DLD1 (cell line): Measurements from ENCODE around the gene JMJD4.

Source experiments
- in situ Hi-C: cut with HindIII; loops from 2 replicates; pipeline ENCODE4 v1.10.0; 2017; ENCODE audit warnings: low sequenced_read_pairs

Gene JMJD4, protein sequence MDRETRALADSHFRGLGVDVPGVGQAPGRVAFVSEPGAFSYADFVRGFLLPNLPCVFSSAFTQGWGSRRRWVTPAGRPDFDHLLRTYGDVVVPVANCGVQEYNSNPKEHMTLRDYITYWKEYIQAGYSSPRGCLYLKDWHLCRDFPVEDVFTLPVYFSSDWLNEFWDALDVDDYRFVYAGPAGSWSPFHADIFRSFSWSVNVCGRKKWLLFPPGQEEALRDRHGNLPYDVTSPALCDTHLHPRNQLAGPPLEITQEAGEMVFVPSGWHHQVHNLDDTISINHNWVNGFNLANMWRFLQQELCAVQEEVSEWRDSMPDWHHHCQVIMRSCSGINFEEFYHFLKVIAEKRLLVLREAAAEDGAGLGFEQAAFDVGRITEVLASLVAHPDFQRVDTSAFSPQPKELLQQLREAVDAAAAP

DNA sequence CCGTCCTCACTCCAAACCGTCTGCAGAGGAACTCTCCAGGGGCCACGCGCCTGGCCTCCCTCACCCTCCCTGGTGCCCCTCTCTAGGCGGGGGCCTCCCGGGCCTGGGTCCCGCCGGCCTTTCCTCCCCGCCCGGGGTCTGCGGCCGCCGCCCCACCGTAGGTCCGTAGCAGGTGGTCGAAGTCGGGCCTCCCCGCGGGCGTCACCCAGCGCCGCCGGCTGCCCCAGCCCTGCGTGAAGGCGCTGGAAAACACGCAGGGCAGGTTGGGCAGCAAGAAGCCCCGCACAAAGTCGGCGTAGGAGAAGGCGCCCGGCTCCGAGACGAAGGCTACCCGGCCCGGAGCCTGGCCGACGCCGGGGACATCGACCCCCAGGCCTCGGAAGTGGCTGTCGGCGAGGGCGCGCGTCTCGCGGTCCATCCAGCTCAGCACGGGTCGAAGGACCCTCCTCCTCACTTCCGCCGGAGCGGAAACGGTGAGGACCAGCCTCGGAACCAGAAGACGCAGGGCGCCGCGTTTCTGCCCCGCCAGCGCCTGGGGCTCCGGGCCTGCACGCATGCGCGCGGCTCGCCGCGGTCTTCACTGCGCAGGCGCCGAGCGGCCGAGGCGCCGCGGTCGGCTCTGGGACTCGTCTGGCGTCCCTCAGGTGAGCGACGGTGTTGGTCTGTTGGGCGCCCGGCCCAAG is at the start of gene JMJD4, which contains the start of gene SNAP47:
Gene JMJD4 (minus strand): TSS at position 447 of the 683 bp plus-strand sequence. CDS start 29 bp downstream, at position 418.
Gene SNAP47 (plus strand): TSS at position 580 of the 683 bp plus-strand sequence. CDS start 12,302 bp downstream, outside the sequence.
- in situ Hi-C loops, result no loop called here

GRCh38 chr1:227782226-227782625 is 47.1 kb upstream of the JMJD4 start:
- in situ Hi-C loops, result no loop called here

DNA sequence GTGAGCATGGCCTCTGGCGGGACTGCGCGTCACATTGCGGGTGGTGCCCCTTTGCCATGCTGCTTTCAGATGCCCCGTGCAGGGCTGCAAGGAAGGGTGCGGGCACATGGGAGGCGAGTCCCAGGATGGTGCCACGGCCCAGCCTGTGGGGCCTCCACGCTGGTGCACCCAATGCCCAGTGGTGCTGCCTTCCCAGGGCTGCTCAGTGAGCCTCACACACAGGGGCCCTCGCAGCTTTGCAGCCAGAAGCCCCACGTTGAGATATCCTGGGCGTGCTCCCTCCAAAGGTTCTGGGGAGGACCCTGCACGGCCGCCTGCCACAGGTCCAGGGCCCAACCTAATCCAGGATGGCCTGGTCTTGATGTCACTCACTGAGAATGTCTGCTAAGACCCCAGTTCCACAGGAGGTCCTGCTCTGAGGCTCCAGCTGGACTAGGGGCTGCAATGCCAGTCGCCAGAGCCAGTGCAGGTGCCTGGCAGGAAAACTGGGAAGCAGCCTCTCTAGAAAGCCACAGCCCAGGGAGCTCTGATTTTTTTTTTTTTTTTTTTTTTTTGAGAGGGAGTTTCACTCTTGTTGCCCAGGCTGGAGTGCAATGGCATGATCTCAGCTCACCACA is 46.3 kb upstream of the JMJD4 start:
- in situ Hi-C loops, result no loop called here

DNA sequence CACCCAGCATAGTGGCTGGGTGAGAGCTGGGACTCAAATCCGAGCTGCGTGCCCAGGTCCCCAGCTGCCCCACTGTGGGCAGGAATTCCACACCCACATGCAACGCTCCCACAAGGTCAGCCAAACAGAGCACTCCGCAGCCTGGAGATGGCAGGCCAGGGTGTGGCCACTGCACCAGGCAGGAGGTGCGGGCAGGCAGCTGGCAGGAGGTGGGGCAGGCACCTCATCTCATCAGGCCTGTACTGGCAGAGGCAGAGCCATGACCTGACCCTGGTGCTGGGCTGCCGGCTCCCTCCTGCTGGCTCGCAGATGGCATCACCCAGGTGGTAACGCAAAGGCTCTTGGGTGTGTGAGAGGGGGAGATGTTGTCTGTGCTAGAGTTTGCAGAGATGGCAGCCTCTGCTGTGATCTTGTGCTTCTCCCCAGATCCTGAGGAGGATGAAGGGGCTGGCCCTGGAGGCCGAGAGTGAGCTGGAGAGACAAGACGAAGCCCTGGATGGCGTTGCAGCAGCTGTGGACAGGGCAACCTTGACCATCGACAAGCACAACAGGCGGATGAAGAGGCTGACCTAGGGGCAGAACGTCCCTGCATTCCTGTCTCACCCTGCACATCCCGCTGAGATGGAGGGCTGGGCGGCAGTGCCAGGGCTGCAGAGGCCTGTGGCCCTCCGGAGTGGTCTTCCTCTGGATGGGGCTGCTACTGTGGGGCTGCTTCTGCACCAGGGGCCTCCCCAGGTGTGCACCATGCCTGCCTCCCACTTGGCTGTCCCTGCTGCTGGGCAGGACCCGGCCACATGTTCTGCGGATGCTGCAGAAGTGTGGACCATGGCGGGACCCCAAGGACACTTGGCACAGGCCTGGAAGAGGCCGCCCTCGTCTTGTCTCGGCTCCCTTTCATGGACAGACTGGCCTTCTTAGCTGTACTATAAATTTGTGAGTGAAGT is 45.3 kb upstream of the JMJD4 start:
- in situ Hi-C loops, result no loop called here

DNA sequence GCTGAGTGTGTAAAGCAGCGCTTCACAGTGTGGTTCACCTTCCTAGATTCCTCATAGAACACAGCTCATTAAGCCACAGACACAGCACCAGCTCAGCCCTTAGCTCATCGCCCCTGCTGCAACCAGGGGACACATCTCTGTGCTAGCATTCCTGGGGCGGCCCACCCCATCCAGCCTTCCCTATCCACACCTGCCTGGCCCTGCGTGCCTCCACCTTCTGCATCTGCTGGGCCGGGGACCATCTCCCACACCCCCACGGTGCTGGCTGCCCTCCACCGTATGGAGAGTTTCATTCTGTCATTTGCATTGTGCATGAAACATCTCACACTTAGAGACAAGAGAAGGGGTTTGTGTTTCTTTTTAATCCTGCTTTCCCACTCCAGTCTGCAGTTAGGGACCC is 44.6 kb upstream of the JMJD4 start:
- in situ Hi-C loops, result no loop called here

DNA sequence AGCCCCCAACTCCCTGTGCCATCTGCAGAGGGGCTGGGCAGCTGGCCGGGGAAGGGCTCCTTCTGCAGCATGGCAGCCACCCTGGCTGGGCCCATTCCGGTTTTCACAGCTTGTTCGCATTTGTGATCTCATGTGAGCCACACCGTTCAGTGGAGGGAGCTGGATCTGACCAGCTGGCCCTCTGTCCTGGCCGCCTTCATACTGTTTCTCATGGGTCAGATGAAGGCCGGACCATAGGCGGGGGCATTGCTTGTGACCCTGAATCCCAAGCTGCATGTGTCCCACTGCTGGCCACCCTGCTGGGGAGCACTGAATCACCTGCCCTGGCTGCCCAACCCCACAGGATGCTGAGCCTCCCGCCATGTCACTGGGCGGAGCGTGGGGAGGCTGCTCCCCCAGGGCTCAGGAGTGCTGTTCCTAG is 43.9 kb upstream of the JMJD4 start:
- in situ Hi-C loops, result no loop called here

GRCh38 chr1:227778401-227778947 is 43.4 kb upstream of the JMJD4 start:
- in situ Hi-C loops, result no loop called here

DNA sequence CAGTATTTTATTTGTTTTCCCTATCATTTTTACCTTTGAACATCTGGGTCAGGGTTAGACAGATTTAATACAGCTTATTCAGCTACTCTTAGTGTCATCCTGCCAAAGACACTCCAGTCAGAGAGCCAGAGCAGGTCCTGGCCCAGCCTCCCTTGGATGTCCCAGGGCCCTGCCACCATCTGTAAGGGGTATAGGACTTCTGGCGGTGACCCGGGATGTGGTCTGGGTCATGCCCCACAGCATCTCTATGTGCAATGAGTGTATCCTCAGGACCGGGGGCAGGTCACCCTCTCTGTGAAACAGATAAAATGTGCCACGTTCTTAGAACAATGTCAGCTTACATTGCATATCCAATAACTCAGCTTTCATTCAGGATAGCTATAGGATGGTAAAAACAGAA is 42.5 kb upstream of the JMJD4 start:
- in situ Hi-C loops, result no loop called here

DNA sequence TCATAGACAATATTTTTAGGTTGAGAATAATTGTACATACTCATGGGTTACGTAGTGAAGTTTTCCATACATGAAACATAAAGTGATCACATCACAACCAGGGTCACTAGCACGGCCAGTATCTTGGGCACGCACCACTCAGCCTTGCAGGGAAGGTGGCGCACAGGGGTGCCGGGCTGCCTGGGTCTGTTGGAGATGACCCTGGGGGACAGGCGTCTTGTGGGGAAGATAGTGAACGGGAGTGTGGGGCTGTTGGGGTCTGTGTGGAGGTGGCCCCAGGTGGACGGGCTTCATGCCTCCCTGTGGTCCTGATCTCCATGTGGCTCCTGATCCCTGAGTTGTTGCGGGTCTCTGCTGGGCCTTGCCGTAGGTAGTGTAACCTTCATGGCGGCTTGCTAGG is 42.1 kb upstream of the JMJD4 start:
- in situ Hi-C loops, result no loop called here

- in situ Hi-C loops, result no loop called here
Observed at GRCh38 chr1:227776331-227776771, 41.2 kb upstream of the JMJD4 start.

GRCh38 chr1:227775841-227776240 is 40.7 kb upstream of the JMJD4 start:
- in situ Hi-C loops, result no loop called here

- in situ Hi-C loops, result loop anchor here (25.0 kb wide), 1 partner anchor 162 kb away; the partner anchor contains the start of gene WNT9A
Observed at GRCh38 chr1:227774821-227775661, 39.9 kb upstream of the JMJD4 start.

DNA sequence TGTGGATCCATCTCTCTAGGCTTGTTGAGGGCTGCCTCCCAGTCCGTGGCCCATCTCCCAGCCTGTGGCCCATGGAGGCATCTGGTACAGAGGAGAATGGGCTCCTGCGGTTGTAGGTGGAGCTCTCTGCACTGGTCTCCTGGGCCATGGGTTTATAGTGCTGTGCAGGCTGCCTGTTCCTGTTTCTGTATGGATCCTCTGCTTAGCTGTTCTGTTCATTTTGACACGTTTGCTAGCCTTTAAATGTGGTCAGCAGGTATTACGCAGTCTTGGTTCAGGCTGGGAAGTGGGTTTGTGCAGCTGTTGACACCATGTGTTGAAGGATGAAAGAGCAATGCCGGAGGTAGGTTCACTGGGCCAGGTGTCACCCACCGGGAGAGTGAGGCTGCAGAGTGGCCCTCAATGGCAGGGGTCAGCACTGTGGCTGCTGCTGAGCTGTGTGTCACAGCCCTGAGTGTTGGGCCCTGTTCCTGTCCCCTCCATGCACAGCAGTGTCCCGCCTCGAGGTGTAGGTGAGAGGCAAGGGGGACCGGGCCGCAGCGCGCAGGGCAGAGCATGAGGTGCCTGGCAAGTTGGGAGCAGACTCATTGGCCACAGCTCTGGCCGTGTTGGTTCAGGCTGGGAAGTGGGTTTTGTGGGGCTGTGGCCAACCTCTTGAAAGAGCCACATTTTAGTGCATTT is 39.1 kb upstream of the JMJD4 start:
- in situ Hi-C loops, result loop anchor here (25.0 kb wide), 1 partner anchor 163 kb away; the partner anchor contains the start of gene WNT9A

DNA sequence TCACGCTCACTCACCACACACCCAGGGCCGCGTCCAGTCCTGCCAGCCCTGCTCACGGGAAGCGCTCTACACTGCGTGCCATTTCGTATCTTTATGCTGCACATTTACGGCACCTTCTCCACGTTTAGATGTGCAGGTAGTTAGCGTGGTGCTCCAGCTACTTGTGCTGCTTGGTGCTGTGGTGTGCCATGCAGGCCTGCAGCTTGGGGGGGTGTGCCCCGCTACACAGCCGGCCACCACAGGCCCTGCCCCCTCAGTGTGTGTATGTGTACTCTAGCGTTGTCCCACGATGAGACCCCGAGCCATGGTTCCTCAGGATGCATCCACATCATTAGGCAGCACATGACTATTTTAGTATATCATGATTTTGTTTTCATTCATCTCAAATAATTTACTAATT is 38.5 kb upstream of the JMJD4 start:
- in situ Hi-C loops, result loop anchor here (25.0 kb wide), 1 partner anchor 164 kb away; the partner anchor contains the start of gene WNT9A

DNA sequence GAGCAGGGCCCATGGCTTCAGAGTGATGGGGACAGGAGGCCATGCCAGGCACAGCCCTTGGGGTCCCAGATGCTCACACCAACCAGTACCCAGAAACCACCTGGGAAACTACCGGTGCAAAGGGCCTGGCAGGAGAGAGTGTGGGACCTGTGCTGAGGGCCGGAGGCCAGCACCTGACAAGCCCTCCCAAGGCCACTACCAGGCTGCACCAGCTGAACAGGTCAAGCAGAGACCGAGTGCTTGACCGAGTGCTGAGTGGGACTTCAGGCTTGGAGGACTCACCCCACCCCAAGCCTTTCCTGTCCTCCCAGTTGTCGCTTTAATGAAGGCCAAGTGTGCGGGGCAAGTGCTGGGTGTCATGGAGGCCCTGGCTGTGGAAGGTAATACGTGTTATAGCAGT is 36.7 kb upstream of the JMJD4 start:
- in situ Hi-C loops, result loop anchor here (25.0 kb wide), 1 partner anchor 166 kb away; the partner anchor contains the start of gene WNT9A

DNA sequence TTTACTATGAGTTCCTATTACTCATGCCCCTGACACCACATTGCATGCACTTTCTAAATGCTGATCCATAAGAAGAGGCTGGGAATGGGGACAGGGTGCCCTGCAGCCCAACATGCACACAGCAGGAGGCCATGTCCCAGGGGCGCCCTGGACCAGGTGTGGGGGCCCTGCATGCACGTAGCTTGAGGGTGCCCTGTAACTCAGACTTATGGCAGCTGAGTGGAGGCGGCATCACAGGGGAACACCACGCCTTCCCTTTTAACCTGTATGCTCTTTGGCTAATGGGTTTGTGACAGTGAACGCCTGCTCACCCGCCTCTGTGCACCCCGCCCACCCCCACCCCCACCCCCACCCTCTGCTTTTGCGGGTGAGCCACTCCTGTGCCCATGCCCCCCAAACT is 36.2 kb upstream of the JMJD4 start:
- in situ Hi-C loops, result loop anchor here (25.0 kb wide), 1 partner anchor 166 kb away; the partner anchor contains the start of gene WNT9A

DNA sequence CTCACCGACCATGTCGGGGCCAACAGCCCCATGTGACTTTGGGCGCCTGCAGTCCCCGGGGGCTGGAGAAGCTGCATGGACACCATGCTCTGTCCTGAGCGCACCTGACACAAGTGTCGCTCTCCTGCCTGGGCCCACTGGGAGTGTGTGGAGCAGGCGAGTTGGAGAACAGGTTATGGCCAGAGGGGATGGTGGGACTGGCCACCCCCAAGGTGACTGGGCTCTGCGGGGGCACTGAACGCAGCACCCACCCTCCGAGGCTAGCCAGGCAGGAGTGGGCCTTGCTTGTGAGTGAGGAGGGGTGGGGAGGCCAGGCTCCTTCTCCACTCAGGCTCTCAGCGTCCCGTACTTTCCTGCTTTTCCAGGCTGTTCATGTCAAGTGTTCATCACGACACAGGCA is 35.7 kb upstream of the JMJD4 start:
- in situ Hi-C loops, result loop anchor here (25.0 kb wide), 1 partner anchor 166 kb away; the partner anchor contains the start of gene WNT9A

DNA sequence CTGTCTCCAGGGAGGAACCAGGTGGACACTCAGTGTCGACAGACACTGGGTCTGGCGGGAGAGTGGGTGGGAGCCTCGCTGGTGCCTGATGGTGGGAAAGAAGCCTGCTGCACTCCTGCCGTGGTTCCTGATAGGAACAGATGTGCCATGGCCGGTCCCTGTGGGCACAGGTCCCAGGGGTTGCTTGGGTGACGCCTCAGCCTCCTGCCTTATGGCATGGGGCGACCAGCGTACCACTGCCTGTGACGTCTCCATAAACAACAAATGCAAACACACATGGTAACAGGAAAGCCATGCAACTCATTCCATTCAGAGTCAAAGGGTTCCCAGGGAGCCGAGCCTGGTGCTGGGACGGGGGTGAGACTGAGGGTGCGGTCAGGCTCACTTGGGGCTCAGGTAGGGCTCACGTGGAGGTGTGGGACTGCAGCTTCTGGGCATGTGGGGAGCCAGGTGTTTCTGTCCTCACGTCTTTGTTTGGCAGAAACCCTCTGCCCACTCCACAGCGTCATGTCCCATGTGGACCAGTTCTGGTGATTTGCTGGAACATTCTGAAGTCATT is 34.9 kb upstream of the JMJD4 start:
- in situ Hi-C loops, result loop anchor here (25.0 kb wide), 1 partner anchor 167 kb away; the partner anchor contains the start of gene WNT9A
